IMR-90 (cell line): Measurements from ENCODE around the gene AGXT2. TPM values are rescaled to one million over a fixed set of nuclear protein-coding genes. Genes with fewer than 3 reads are reported as not detected.

Experiments
- ATAC-seq: fragments of 200-7000 bp; cut with Tn5 transposase; 2 replicates; pipeline ENCODE4 v1.9.1; 2020; ENCODE audit warnings: low read depth, mild to moderate bottlenecking, moderate library complexity
- BruUV-seq: library from RNA; stranded (reverse); fragments of 400-500 nt; replicated peaks from 2 replicates; lab custom pipeline; 2021; lab: Mats Ljungman, UMichigan
- CTCF ChIA-PET: fragments of 300-600 bp; formaldehyde crosslinking; extraction: SDS; loops from one replicate; lab custom pipeline; 2021; ENCODE audit warnings: antibody characterized with exemption; lab: Yijun Ruan, JAX
- POLR2A ChIA-PET: fragments of 300-600 bp; sonication (Branson Sonifier 250); formaldehyde crosslinking; loops from one replicate; lab custom pipeline; 2022; ENCODE audit warnings: antibody characterized with exemption; ENCODE audit not compliant: unreplicated experiment; lab: Charles Lee
- DNase-seq: peaks from one replicate; pipeline ENCODE4 v3.0.0; 2013
- H2AFZ ChIP-seq: replicated peaks from 2 replicates; pipeline ENCODE3; 2013; ENCODE audit warnings: low read length, mild to moderate bottlenecking; ENCODE audit not compliant: poor library complexity
- H2AK5ac ChIP-seq: 2 replicates; pipeline ENCODE4 v1.6.1; 2013; ENCODE audit warnings: low read depth, low read length, inconsistent platforms
- H2AK9ac ChIP-seq: replicated peaks from 2 replicates; pipeline ENCODE3; 2013; ENCODE audit warnings: mild to moderate bottlenecking, low read depth, low read length, moderate library complexity; ENCODE audit not compliant: poor library complexity
- H2BK120ac ChIP-seq: 2 replicates; pipeline ENCODE4 v1.6.1; 2013; ENCODE audit warnings: low read depth, low read length, inconsistent platforms
- H2BK15ac ChIP-seq: 3 replicates; pipeline ENCODE4 v1.6.1; 2013; ENCODE audit warnings: low read depth, low read length, inconsistent platforms
- H2BK20ac ChIP-seq: 2 replicates; pipeline ENCODE4 v1.6.1; 2013; ENCODE audit warnings: low read depth, mild to moderate bottlenecking, inconsistent platforms, low read length, moderate library complexity
- H2BK5ac ChIP-seq: 2 replicates; pipeline ENCODE4 v1.6.1; 2013; ENCODE audit warnings: mild to moderate bottlenecking, low read depth, low read length, inconsistent platforms; ENCODE audit not compliant: poor library complexity, severe bottlenecking
- H3K14ac ChIP-seq: replicated peaks from 2 replicates; pipeline ENCODE4 v1.6.1; 2013; ENCODE audit warnings: low read depth, low read length, inconsistent platforms
- H3K18ac ChIP-seq: 2 replicates; pipeline ENCODE4 v1.6.1; 2013; ENCODE audit warnings: low read depth, low read length, control low read depth
- H3K23ac ChIP-seq: 2 replicates; pipeline ENCODE4 v1.6.1; 2013; ENCODE audit warnings: low read depth, low read length, inconsistent platforms
- H3K27ac ChIP-seq: 2 replicates; pipeline ENCODE4 v1.5.1; 2013; ENCODE audit warnings: mild to moderate bottlenecking, control low read depth, low read length; ENCODE audit not compliant: insufficient read depth
- H3K27me3 ChIP-seq: 2 replicates; pipeline ENCODE4 v1.6.1; 2013; ENCODE audit warnings: low read length; ENCODE audit not compliant: control insufficient read depth, insufficient read depth
- H3K36me3 ChIP-seq: 2 replicates; pipeline ENCODE4 v1.6.1; 2013; ENCODE audit warnings: low read length, mixed read lengths; ENCODE audit not compliant: control insufficient read depth, insufficient read depth
- H3K4ac ChIP-seq: 2 replicates; pipeline ENCODE4 v1.6.1; 2013; ENCODE audit warnings: low read depth, low read length, inconsistent platforms
- H3K4me1 ChIP-seq: 2 replicates; pipeline ENCODE4 v1.6.1; 2013; ENCODE audit warnings: low read length, mixed read lengths; ENCODE audit not compliant: control insufficient read depth, insufficient read depth
- H3K4me2 ChIP-seq: 2 replicates; pipeline ENCODE4 v1.6.1; 2013; ENCODE audit warnings: low read depth, mild to moderate bottlenecking, control low read depth, low read length, moderate library complexity
- H3K4me3 ChIP-seq: 2 replicates; pipeline ENCODE4 v1.5.1; 2013; ENCODE audit warnings: low read depth, mild to moderate bottlenecking, control low read depth, low read length, moderate library complexity; ENCODE audit not compliant: insufficient read depth
- H3K56ac ChIP-seq: 2 replicates; pipeline ENCODE4 v1.6.1; 2013; ENCODE audit warnings: low read length, inconsistent platforms; ENCODE audit not compliant: insufficient read depth; ENCODE audit errors: extremely low read depth
- H3K79me1 ChIP-seq, 2 experiments: 2 replicates each; pipeline ENCODE4 v1.6.1; 2013; ENCODE audit warnings: low read length in 2 of 2, inconsistent platforms in 1 of 2, low read depth in 1 of 2
- H3K9ac ChIP-seq: 2 replicates; pipeline ENCODE4 v1.6.1; 2013; ENCODE audit warnings: low read depth, low read length, control low read depth
- H3K9me1 ChIP-seq: 2 replicates; pipeline ENCODE4 v1.6.1; 2013; ENCODE audit warnings: low read length, inconsistent platforms; ENCODE audit not compliant: insufficient read depth
- H3K9me3 ChIP-seq: 2 replicates; pipeline ENCODE4 v1.6.1; 2013; ENCODE audit warnings: low read length; ENCODE audit not compliant: control insufficient read depth, insufficient read depth
- H4K20me1 ChIP-seq: 2 replicates; pipeline ENCODE4 v1.6.1; 2013; ENCODE audit warnings: low read length, inconsistent platforms; ENCODE audit not compliant: insufficient read depth
- H4K5ac ChIP-seq: 2 replicates; pipeline ENCODE4 v1.6.1; 2013; ENCODE audit warnings: mild to moderate bottlenecking, low read depth, low read length, control low read depth
- H4K8ac ChIP-seq, 2 experiments: 2 replicates each; pipeline ENCODE4 v1.6.1; 2013; ENCODE audit warnings: low read depth in 2 of 2, low read length in 2 of 2, control low read depth in 1 of 2, inconsistent platforms in 1 of 2
- H4K91ac ChIP-seq: 2 replicates; pipeline ENCODE4 v1.6.1; 2013; ENCODE audit warnings: low read depth, low read length, inconsistent platforms; ENCODE audit not compliant: insufficient read depth
- CEBPB ChIP-seq: IDR thresholded peaks from 2 replicates; pipeline ENCODE4 v1.6.1; 2012; ENCODE audit warnings: low read depth, low read length, improper control_type of control experiment
- ELK1 ChIP-seq: fragments of 150-350 bp; IDR thresholded peaks from 2 replicates; pipeline ENCODE4 v1.6.1; 2016; ENCODE audit warnings: low read depth, mild to moderate bottlenecking, low read length, moderate library complexity, borderline replicate concordance
- FOS ChIP-seq: fragments of 150-350 bp; IDR thresholded peaks from 2 replicates; pipeline ENCODE4 v1.6.1; 2016; ENCODE audit warnings: low read depth, low read length
- MAFK ChIP-seq: IDR thresholded peaks from 2 replicates; pipeline ENCODE4 v1.6.1; 2012; ENCODE audit warnings: low read depth, low read length, improper control_type of control experiment
- RFX5 ChIP-seq: IDR thresholded peaks from 2 replicates; pipeline ENCODE4 v1.8.0; 2012; ENCODE audit warnings: low read depth, mild to moderate bottlenecking, low read length, moderate library complexity
- WGBS, 2 experiments: methylation state at CpG; one replicate each; pipeline versions ENCODE4 v1.1.5 to v1.1.7; 2013; ENCODE audit warnings: missing lambda C conversion rate in 2 of 2; ENCODE audit not compliant: insufficient read length in 1 of 2; ENCODE audit errors: extremely low coverage in 2 of 2; 5-methylcytosine and 5-hydroxymethylcytosine counted together
- dilution Hi-C: fragments of 300-500 bp; cut with HindIII; formaldehyde crosslinking; loops from one replicate; pipeline ENCODE4 v1.14.3; 2018; ENCODE audit warnings: low sequenced_read_pairs; ENCODE audit not compliant: unreplicated experiment
- in situ Hi-C: fragments of 300-500 bp; cut with MboI; formaldehyde crosslinking; loops from 3 replicates; pipeline ENCODE4 v1.14.3; 2019; ENCODE audit warnings: low sequenced_read_pairs, inconsistent platforms, mixed read lengths
- intact Hi-C: fragments of 100-400 bp; cut with micrococcal nuclease; formaldehyde crosslinking; loops from 2 replicates; pipeline ENCODE4 v1.10.0; 2022
- polyA plus RNA-seq, 3 experiments: library from polyadenylated mRNA; depleted of rRNA; stranded (reverse); fragments of >200 nt; gene quantifications; 2 replicates each; pipeline ENCODE4 v1.2.3, GENCODE V29; 2012; ENCODE audit warnings: low replicate concordance in 1 of 3
- total RNA-seq: library from RNA; depleted of rRNA; stranded (reverse); fragments of >200 nt; gene quantifications from 2 replicates; pipeline ENCODE4 v1.2.3, GENCODE V29; 2012

AGXT2 gene
- total and polyA plus RNA-seq, 2 of the 4 experiments (the other 2 are of a cell fraction) = not detected

GRCh38 chr5:34996261-34996660, 51.5 kb downstream of the AGXT2 start:
- Histone ChIP-seq H2AFZ (no peak overlapping the region), H2BK120ac (no peak overlapping the region), H2BK5ac (no peak overlapping the region), H3K14ac (no peak overlapping the region), H3K9me1 (no peaks in the 10 kb centered on the region), H3K18ac (no peak overlapping the region), H2AK9ac (no peak overlapping the region), H3K27me3 (peaks cover 17% of the 10 kb centered on the region), H4K91ac (no peak overlapping the region), H4K8ac (no peak overlapping the region), H3K9ac (no peak overlapping the region), H3K4me3 (no peak overlapping the region), H3K56ac (no peak overlapping the region), H2BK15ac (no peak overlapping the region), H3K36me3 (no peaks in the 10 kb centered on the region), H4K5ac (no peak overlapping the region), H3K4me1 (no peaks in the 10 kb centered on the region), H3K9me3 (no peaks in the 10 kb centered on the region), H3K79me1 (no peaks in the 10 kb centered on the region), H2BK20ac (no peak overlapping the region), H2AK5ac (no peak overlapping the region), H3K27ac (no peak overlapping the region), H3K23ac (no peak overlapping the region), H4K20me1 (no peaks in the 10 kb centered on the region), H3K4me2 (no peak overlapping the region), H3K4ac (no peak overlapping the region)
- CTCF ChIA-PET = no interaction called here
- no TSS peak for BruUV-seq
- WGBS, 2 experiments = 60% methylated on average over 1 of the region's 2 CpGs; no CpG with 5 or more reads in 1 of the 2 experiments
- dilution Hi-C loops (no loop called here), intact Hi-C loops (no loop called here), in situ Hi-C loops (no loop called here)
- ATAC-seq = no peak
- POLR2A ChIA-PET = no interaction called here
- TF ChIP-seq FOS (no peak), RFX5 (no peak), CEBPB (no peak), MAFK (no peak), ELK1 (no peak)
- DNase-seq = no peak
